ENCODE results near the gene SLC35F3.

DNA sequence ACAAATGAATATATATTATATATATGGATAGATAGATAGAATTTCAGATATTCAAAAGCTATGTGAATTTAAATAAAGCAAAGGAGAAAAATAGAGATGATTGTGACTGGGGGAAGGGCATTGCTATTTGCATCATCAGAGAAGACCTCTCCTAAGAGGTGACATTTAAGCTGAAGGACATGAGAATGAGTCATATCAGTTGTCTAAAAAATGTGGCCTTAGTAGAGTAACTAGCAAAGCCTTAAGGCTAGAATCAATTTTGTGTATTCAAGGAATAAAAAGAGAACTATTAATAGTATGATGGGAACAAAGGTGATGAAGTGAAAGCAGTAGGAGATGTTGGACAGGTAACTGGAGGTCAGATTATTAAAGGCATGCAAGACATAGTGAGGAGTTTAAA, 34.8 kb upstream of the SLC35F3 start:
- TF ChIP-seq CTCF (IDR thresholded peaks at IDR 0.05) (no peak), POLR2A (IDR thresholded peaks at IDR 0.05) (no peak)

All from ovary (tissue), 3 donors.